Tibial nerve (tissue), 4 donors: ENCODE data around the gene SPRED1.

ENCODE experiments used
- CTCF ChIP-seq, 5 experiments: fragments of 200-600 bp in 3 of 5; fragments of 450-650 bp in 2 of 5; sonication (generic) in 3 of 5; IDR thresholded peaks; one replicate each; pipeline ENCODE4 v1.5.1; 2016 to 2019; ENCODE audit warnings: antibody characterized with exemption in 5 of 5, mild to moderate bottlenecking in 3 of 5, moderate library complexity in 2 of 5
- EP300 ChIP-seq, 2 donors: sonication (generic); formaldehyde crosslinking; IDR thresholded peaks; one replicate each; pipeline ENCODE4 v1.6.1; 2017; ENCODE audit warnings: antibody characterized with exemption in 2 of 2, mild to moderate bottlenecking in 1 of 2
- POLR2A ChIP-seq, 2 donors: fragments of 450-650 bp; IDR thresholded peaks; one replicate each; pipeline ENCODE4 v1.6.1; 2017; ENCODE audit warnings: antibody characterized with exemption in 2 of 2, mild to moderate bottlenecking in 2 of 2, moderate library complexity in 2 of 2

GRCh38 chr15:38406436-38406835, 153.8 kb downstream of the SPRED1 start:
- TF ChIP-seq CTCF (IDR thresholded peaks at IDR 0.05) (no peak), POLR2A (IDR thresholded peaks at IDR 0.05) (no peak), EP300 (IDR thresholded peaks at IDR 0.05) (no peak)
